Jurkat, Clone E6-1 (cell line): ENCODE measurements around the gene BTBD9.
A peak's percentile ranks its signal among the peaks of the same experiment; 100 is the strongest.
"Not testable (repeated sequence)": the region's sequence is repeated elsewhere in the genome, so short reads cannot be mapped to it uniquely, and the experiment has no call there.

Experiments used
- DNase-seq: peaks from one replicate; pipeline ENCODE4 v3.0.0-alpha.2; 2011; ENCODE audit warnings: low read depth, low spot score
- H3K4me3 ChIP-seq: 2 replicates; pipeline ENCODE4 v1.5.1; 2011; ENCODE audit warnings: mild to moderate bottlenecking, low read length, control low read depth, moderate library complexity

Gene BTBD9

DNA sequence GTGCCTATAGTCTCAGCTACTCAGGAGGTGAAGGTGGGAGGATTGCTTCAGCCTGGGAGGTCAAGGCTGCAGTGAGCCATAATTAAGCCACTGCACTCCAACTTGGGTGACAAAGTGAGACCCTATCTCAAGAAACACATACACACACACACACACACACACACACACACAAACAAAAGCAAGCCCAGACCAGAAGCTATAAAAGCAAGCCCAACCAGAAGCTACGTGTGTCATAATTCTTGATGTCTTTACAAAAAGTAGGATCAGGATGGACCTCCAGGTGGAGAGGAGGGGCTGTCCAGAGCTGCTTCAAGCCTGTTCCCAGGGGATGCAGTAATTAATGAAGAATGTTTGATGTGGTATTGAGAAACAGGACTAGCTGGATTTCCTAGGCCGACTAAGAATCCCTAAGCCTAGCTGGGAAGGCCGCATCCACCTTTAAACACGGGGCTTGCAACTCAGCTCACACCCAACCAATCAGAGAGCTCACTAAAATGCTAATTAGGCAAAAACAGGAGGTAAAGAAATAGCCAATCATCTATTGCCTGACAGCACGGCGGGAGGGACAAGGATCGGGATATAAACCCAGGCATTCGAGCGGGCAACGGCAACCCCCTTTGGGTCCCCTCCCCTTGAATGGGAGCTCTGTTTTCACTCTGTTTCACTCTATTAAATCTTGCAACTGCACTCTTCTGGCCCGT is 213.8 kb downstream of the BTBD9 start:
- H3K4me3 ChIP-seq, DNase-seq: not testable (repeated sequence)

- H3K4me3 ChIP-seq: no peak overlapping the region
- DNase-seq: no peak
Observed at GRCh38 chr6:38423746-38424145, 216.0 kb downstream of the BTBD9 start.

DNA sequence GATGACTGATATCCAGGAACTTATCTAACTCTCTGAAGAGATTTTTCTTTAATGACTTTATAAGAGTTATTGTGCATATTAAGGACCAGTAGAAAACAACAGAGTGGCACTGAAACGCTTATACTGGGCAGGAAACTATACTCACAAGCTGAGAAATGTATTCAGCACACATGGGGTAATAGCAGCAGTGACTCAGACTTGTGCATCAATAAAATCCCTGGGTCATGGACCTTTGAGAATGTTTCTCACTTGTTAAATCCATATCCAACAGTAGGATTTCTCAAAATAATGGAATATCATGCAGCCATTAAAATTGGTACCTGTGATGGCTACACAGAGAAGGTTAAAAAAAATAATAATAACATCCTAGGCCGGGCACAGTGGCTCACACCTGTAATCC is 219.5 kb downstream of the BTBD9 start:
- DNase-seq: no peak
- H3K4me3 ChIP-seq: no peak overlapping the region

DNA sequence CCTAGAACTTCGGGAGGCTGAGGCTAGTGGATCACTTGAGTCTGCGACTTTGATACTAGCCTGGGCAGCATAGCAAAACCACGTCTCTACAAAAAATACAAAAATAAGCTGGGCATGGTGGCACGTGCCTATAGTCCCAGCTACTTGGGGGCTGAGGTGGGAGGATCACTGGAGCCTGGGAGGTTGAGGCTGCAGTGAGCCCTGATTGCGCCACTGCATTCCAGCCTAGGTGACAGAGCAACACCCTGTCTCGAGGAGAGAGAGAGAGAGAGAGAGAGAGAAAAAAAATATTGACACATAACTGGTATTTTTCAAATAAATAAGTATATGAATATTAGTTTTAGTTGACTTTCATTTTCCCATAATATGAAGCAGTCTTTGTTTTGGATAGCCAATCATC is 222.2 kb downstream of the BTBD9 start:
- DNase-seq: no peak

DNA sequence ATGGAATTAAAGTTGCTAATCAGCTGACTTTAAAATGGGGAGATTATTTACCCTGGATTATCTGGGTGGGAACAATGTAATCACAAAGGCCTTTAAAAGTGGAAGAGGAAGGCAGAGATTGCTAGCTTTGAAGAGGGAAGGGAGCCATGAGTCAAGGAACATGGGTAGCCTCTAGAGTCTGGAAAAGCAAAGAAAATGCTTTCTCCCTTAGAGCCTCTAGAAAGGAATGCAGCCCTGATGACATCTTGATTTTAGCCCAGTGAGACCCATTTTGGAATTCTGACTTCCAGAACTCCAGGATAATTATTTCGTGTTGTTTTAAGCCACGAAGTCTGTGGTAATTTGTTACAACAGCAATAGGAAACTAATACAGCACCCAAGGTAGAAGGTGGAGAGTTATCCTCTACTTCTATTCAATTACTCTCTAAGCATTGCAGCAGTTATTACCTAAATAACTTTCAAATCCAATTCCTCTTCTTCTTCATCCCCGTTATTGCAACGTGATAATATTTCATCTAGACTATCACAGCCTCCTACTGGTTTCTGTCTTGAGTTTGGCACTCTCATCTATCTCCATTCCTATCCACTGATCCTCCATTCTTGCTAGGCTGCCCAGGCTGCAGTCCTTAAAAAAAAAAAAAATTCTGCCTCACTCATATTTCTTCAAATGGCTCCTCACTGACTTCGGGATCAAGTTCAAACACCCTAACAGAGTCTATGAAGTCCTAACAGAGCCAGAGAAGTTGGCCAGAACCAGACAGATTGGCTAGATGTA is 224.3 kb downstream of the BTBD9 start:
- no peak for DNase-seq
- no peak overlapping the region for H3K4me3 ChIP-seq

More for the DNA sequence above, 222.2 kb downstream of the BTBD9 start:
- no peak overlapping the region for H3K4me3 ChIP-seq

DNA sequence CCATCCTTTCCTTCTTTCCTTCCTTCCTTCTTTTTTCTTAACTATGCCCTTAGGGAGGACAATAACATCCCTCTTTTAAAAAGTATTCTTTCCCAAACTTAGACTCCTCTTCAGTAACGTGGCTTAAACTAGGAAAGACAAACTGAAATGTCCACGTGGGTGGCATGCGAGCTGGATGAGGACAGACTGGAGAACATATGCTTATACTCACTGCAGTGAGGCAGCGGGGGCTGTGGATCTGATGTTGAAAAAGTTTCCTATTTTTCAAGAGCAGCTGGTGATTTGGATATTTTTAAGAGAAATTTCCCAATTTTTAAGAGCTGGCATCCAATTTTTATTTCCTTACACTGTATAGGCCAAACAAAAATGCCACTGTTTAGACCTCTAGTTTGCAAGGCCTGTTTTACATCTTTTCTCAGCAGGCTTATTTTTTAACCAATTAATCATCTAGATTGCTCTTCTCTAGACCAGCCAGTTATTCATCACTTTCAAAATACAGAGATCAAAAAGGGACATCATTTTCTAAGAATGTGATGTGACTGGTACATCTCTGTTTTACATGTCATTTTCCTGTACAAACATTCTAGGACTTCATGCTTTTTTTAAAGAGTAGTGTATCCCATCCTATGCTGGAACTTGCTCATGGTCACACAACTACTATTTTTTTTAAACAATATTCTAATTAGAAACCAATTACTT is 226.5 kb downstream of the BTBD9 start:
- DNase-seq: no peak
- H3K4me3 ChIP-seq: no peak overlapping the region

DNA sequence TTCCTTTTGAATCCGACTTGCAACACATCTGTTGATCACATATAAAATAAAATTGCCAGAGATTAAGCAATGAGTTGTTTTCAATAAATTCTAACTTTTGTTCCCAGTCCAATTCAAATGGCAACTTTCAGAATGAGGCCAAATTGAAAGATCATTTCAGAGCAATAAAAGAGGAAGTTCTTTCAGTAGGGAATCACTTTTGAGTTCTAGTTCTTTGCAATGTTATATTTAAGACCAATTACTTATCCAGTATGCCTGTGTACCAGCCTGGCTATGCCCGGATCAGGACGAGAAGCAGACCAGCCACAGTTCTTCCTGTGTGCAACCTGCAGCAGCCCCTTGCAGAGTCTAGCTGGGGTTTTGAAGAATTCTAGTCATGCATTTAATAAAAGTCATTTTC is 232.5 kb downstream of the BTBD9 start:
- no peak overlapping the region for H3K4me3 ChIP-seq
- no peak for DNase-seq

- no peak for DNase-seq
Observed at GRCh38 chr6:38406096-38406495, 233.6 kb downstream of the BTBD9 start.

GRCh38 chr6:38404900-38405556 is 234.7 kb downstream of the BTBD9 start:
- no peak for DNase-seq
- no peak overlapping the region for H3K4me3 ChIP-seq

More at GRCh38 chr6:38406096-38406495, 233.6 kb downstream of the BTBD9 start:
- H3K4me3 ChIP-seq: no peak overlapping the region

DNA sequence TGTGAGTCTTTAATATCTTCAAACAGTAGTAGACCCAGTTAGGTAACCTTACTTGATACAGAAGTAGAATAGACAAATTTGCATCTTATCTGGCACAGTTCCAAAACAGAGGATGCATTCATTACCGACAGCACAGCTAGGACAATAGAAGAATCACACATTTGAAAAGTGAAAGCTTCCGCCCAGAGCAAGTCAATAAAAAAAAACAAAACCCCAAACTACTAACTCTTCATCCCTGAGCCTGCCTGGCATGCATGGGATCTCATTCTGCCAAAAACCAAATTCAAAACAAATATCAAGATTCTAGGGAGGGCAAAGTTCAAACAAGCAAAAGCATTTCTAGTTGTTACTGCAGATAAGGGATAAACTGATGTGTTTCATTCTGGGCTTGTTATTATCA is 235.4 kb downstream of the BTBD9 start:
- H3K4me3 ChIP-seq: no peak overlapping the region
- no peak for DNase-seq

DNA sequence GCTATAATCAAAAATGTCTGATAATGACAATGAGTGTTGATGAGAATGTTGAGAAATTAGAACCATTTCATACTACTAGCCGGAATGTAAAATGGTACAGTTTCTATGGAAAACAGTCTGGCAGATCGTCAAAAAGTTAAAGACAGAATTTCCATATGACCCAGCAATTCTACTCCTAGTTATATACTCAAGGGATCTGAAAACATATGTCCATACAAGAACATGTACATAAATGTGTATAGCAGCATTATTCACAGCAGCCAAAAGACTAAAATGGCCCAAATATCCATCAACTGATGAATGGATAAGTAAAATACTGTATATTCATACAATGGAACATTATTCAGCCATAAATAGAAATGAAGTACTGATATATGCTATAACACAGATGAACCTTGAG is 236.2 kb downstream of the BTBD9 start:
- DNase-seq: no peak
- no peak overlapping the region for H3K4me3 ChIP-seq

- no peak overlapping the region for H3K4me3 ChIP-seq
Observed at GRCh38 chr6:38400764-38401163, 239.0 kb downstream of the BTBD9 start.

GRCh38 chr6:38400101-38400500 is 239.6 kb downstream of the BTBD9 start:
- no peak overlapping the region for H3K4me3 ChIP-seq

More at GRCh38 chr6:38400764-38401163, 239.0 kb downstream of the BTBD9 start:
- DNase-seq: no peak

GRCh38 chr6:38396209-38396608 is 243.5 kb downstream of the BTBD9 start:
- no peak for DNase-seq
- no peak overlapping the region for H3K4me3 ChIP-seq

More at GRCh38 chr6:38400101-38400500, 239.6 kb downstream of the BTBD9 start:
- peak; percentile 9 for DNase-seq

- H3K4me3 ChIP-seq: no peak overlapping the region
Observed at GRCh38 chr6:38393986-38394385, 245.7 kb downstream of the BTBD9 start.

DNA sequence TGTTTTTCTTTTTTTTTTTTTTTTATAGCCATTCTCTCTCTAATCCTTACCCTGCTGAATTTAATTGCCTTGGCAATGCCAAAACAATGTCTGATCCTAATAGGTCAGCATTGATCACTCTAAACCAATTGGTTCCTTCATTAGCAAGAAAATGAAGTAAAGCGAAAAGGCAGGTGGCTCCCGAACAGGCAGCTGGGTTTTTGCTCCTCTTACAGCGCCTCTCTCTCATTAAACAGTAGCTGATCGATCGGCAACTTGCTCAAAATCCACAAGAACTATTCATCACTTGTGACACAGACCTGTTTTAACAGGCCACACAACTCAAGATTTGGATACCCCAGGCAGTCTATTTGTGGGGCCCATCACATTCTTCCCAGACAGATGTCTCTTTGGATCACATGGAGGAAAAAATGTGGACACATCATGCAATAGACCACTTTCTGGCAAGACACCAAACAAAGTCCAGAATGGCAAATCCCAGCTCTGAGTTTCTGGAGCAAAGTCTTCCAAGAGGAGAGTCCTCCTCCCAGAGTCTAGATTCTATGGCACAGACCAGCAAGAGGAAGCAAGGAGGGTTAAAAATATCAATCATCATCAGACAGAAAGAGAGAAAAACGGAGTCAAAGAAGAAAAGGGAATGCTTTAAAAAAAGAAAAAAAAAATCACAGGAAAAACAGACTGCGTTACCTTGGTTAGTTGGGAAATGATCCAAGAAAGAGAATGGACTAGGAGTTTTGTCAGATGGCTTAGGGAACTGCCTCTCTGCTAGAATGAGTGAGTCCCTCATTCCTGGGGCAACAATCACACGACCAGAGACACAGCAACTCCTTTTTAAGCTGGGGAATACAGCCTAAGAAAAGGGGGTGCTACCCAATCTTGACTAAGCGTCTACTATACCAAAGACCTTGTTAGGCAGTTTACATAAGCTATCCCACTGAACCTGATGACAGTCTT is 247.8 kb downstream of the BTBD9 start:
- no peak for DNase-seq

More at GRCh38 chr6:38393986-38394385, 245.7 kb downstream of the BTBD9 start:
- DNase-seq: no peak

DNA sequence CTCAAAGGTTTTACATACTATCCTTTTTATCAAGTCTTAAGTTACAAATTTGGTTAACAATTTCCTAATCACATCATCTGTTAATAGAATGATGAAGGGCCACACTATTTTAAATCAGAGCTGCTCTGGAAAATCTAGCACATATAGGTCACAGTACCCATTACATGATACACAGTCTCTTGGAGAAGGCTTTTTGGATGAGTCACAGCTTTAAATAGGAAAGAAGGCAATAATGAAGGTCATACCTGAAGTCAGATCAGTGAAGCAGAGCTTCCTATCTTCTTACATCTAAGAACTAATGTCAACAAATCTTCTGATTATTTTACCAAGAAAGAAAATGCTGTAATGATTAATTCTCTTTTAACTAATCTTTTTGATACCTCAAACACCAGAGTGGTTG is 248.5 kb downstream of the BTBD9 start:
- no peak for DNase-seq

More for the DNA sequence above, 247.8 kb downstream of the BTBD9 start:
- no peak overlapping the region for H3K4me3 ChIP-seq

GRCh38 chr6:38389875-38390274 is 249.9 kb downstream of the BTBD9 start:
- no peak overlapping the region for H3K4me3 ChIP-seq
- DNase-seq: no peak

More for the DNA sequence above, 248.5 kb downstream of the BTBD9 start:
- no peak overlapping the region for H3K4me3 ChIP-seq
